HG03045 (cell line): ENCODE data around the gene ROCK2.
"Not testable (repeated sequence)": the region's sequence is repeated elsewhere in the genome, so short reads cannot be mapped to it uniquely, and the experiment has no call there.

Experiments
- ATAC-seq: cut with Tn5 transposase; IDR thresholded peaks from one replicate; pipeline ENCODE4 v1.9.1; 2021; ENCODE audit warnings: mild to moderate bottlenecking, moderate library complexity; ENCODE audit not compliant: unreplicated experiment

The ROCK2 gene

DNA sequence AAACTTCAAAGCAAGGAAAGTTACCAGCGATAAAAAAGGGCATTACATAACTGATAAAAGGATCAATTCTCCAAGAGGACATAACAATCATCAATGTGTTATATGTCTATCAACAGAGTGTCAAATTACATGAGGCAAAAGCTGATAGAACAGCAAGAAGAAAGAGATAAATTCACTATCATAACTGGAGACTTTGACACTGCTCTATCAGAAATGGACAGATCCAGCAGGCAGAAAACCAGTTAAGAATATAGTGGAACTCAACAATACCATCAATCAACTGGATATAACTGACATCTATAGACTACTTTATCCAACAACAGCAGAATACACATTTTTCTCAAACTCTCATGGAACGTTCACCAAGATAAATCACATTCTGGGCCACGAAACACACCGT, 65.0 kb downstream of the ROCK2 start:
- no peak for ATAC-seq

DNA sequence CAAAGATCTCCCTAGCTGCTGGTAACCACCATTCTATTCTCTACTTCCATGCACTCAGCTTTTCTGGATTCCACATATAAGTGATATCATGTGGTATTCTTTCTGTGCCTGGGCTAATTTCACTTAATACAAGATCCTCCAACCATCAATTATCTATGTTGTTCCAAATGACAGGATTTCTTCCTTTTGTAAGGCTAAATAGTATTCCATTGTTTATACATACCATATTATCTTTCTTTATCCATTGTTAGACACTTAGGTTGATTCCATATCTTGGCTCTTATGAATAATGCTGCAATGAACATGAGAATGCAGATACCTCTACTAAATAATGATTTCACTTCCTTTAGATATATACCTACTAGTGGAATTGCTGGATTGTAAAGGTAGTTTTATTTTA, 66.2 kb downstream of the ROCK2 start:
- no peak for ATAC-seq

GRCh38 chr2:11275910-11276309, 68.5 kb downstream of the ROCK2 start:
- no peak for ATAC-seq

DNA sequence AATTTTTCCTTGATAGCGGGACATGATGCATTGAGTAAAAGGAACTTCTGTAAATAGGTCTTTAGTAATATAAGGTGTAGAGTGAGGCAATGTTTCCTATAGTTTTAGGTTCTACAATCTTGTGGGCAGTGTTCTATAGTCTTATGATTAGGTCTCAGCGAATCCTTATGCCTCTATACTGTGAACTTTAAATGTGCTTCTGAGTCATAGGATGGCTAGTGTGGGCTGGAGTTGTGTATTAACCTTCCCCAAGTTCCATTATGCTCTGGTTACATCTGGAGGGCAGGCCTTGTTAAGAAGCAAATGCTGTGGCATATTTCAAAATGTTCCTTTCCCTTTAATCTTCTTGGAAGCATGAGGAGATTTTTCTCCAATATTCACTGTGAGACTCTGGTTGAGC, 73.5 kb downstream of the ROCK2 start:
- ATAC-seq: no peak

GRCh38 chr2:11267931-11268330, 76.5 kb downstream of the ROCK2 start:
- no peak for ATAC-seq

DNA sequence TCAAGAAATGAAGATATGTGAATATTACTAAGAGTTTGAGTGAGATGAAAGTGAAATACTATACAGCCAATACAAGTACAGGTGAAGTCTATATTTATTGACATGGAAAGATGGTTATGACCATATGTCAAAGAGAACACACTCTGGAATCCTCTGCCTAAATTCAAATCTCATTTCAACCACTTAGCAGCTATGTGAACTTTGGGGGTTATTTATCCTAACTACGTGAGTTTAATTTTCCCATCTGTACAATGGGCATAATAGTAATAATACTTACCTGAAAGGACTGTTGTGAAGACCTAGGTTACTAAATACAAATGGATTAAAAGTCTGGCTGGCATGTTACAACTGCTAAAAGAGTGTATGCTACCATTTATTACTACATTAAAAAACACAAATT, 79.6 kb downstream of the ROCK2 start:
- ATAC-seq: no peak

DNA sequence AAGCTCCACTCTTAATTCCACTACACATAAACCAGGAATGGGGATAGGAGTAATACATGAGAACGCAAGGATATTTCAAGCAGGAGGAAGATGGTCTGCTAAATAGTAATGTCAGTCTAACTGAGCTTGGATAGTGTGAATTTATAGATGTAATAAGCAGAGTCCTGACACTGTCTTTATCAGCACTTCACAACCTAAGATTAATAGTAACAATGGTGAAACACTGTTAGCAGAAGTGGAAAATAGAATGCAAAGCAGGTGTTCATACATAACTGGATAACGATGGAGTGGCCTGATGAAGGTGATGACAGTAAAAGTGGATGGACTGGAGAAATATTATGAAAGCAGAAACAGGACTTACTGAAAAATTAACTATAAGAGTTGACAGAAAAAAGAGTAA, 80.4 kb downstream of the ROCK2 start:
- no peak for ATAC-seq

- no peak for ATAC-seq
Observed at GRCh38 chr2:11263177-11263576, 81.3 kb downstream of the ROCK2 start.

DNA sequence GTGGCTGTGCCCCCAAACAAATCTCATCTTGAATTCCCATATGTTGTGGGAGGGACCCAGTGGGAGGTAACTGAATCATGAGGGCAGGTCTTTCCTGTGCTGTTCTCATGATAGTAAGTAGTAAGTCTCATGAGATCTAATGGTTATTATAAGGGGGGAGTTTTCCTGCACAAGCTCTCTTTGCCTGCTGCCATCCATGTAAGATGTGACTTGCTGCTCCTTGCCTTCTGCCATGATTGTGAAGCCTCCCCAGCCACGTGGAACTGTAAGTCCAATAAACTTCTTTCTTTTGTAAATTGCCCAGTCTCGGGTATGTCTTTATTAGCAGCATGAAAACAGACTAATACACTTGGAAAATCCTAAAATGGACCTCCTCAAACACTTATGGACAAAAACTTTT, 82.0 kb downstream of the ROCK2 start:
- not testable (repeated sequence) for ATAC-seq

DNA sequence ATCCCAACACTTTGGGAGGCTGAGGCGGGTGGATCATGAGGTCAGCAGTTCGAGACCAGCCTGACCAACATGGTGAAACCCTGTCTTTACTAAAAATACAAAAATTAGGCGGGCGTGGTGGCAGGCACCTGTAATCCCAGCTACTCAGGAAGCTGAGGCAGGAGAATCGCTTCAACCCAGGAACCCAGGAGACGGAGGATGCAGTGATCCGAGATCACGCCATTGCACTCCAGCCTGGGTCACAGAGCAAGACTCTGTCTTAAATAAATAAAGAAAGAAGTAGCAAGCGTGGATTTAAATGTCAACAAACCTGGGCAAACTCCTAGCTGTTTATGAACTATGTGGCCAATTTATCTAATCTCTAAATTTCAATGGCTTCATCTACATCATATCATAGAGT, 82.9 kb downstream of the ROCK2 start:
- not testable (repeated sequence) for ATAC-seq

- ATAC-seq: no peak
Observed at GRCh38 chr2:11260979-11261378, 83.5 kb downstream of the ROCK2 start.

DNA sequence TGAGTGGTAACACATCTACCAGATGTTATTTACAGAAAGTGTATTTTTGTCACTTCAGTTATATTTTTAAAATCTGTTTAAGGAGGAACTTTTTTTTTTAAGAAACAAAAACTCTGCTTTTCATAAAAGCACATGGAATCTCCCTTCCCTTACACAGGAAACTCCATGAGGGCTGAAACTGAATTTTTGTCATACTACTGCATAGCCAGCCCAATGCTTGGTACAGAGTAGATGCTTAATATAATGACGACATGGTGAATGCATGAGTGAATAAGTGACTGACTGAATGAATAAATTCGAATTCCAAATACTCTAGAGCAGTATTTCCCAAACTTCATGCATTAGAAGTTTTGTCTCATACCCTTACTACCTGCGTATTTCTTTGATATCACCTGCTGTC, 86.5 kb downstream of the ROCK2 start:
- ATAC-seq: no peak

DNA sequence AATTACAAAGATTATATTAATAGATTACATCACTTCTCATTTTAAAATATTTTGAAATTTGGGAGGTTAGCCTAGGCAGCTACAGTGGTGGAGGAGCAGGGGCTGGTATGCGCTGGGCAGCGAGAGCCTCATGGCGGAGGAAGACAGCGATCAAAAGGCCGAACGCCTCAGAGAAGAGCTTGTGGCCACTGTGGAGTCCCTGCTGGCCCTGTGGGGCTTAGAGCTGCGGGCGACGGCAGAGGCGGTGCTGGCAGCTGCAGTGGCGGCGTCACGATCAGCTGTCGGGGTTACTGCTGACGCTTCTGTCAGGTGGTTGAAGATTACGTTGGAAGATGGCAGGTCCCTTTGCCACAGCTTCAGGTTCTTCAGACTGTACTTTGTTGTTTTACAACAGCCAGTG, 87.4 kb downstream of the ROCK2 start:
- ATAC-seq: no peak

- ATAC-seq: no peak
Observed at GRCh38 chr2:11256166-11256565, 88.3 kb downstream of the ROCK2 start.

- no peak for ATAC-seq
Observed at GRCh38 chr2:11254100-11254536, 90.3 kb downstream of the ROCK2 start.

DNA sequence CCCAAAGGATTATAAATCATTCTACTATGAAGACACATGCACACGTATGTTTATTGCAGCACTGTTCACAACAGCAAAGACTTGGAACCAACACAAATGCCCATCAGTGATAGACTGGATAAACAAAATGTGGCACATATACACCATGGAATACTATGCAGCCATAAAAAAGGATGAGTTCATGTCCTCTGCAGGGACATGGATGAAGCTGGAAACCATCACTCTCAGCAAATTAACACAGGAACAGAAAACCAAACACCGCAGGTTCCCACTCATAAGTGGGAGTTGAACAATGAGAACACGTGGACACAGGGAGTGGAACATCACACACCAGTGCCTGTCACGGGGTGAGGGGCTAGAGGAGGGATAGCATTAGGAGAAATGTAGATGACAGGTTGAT, 92.0 kb downstream of the ROCK2 start:
- ATAC-seq: not testable (repeated sequence)

- no peak for ATAC-seq
Observed at GRCh38 chr2:11250400-11251196, 93.8 kb downstream of the ROCK2 start.

- no peak for ATAC-seq
Observed at GRCh38 chr2:11245322-11245721, 99.1 kb downstream of the ROCK2 start.

- no peak for ATAC-seq
Observed at GRCh38 chr2:11244091-11244826, 100.2 kb downstream of the ROCK2 start.

DNA sequence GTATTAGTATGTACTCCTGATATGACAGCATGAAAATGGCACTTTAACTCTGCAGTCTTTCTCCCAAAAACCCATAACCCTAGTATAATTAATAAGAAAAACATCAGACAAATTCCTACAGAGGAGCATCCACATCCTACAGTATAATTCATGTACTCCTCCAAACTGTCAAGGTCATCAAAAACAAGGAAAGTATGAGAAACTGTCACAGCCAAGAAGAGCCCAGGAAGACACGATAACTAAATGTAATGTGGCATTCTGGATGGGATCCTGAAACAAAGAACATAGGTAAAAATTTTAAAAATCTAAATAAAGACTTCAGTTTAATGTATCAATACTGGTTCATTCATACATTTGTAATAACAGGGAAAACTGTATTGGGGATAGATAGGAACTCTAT, 100.9 kb downstream of the ROCK2 start:
- no peak for ATAC-seq

DNA sequence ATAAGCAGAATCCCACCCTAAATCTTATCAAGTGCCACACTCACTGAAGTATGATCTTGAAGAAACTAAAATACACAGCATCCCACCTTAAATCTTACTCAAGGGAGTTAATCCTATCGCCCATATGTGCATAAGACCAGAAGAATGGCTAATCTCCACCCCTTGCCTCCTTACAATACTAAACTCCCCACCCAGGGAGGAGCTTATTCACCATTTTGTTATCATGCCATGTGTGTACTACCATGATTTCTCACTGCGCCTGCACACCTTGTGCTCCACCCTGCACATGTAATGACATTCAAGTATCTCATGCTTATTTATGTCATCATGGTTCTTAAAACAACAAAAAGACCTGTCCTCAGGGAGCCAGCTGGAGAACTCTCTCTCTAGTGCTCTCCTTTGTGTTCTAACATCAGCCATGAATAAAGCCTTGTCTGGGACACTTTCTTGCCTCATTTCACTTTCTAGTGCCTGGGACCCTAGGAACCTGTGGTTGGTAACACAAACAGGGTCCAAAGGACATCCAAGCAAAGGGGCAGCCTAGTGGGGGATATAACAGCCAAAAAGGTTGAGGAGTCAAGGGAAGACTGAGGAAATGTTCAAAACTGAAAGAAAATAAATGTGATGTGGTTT, 101.8 kb downstream of the ROCK2 start:
- no peak for ATAC-seq
